Measurements from ENCODE around the gene MAGI2.

GRCh38 chr7:78265486-78265885, 1188.0 kb downstream of the MAGI2 start:
- TF ChIP-seq, protein P1, sequence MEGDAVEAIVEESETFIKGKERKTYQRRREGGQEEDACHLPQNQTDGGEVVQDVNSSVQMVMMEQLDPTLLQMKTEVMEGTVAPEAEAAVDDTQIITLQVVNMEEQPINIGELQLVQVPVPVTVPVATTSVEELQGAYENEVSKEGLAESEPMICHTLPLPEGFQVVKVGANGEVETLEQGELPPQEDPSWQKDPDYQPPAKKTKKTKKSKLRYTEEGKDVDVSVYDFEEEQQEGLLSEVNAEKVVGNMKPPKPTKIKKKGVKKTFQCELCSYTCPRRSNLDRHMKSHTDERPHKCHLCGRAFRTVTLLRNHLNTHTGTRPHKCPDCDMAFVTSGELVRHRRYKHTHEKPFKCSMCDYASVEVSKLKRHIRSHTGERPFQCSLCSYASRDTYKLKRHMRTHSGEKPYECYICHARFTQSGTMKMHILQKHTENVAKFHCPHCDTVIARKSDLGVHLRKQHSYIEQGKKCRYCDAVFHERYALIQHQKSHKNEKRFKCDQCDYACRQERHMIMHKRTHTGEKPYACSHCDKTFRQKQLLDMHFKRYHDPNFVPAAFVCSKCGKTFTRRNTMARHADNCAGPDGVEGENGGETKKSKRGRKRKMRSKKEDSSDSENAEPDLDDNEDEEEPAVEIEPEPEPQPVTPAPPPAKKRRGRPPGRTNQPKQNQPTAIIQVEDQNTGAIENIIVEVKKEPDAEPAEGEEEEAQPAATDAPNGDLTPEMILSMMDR (conservative IDR thresholded peaks at IDR 0.05; ENCODE audit: low read depth, low read length) = no peak
- TF ChIP-seq EZH2 (IDR thresholded peaks at IDR 0.05; ENCODE audit: borderline replicate concordance, low read depth, low read length, poor library complexity, severe bottlenecking) = no peak

Data from A673 (cell line).